ENCODE results near the gene IL12A. TPM values are rescaled to one million over a fixed set of nuclear protein-coding genes. Genes with fewer than 3 reads are reported as not detected.
A peak's percentile ranks its signal among the peaks of the same experiment; 100 is the strongest.

The IL12A gene
- total RNA-seq, 1 donor from 2014 or later, result not detected

- DNase-seq, result no peak
- Mint-ChIP-seq H3K36me3 (ENCODE audit: unreplicated experiment) (no peaks in the 10 kb centered on the region), H3K9me3 (ENCODE audit: unreplicated experiment) (peaks cover 2% of the 10 kb centered on the region), H3K4me1 (ENCODE audit: low read depth, unreplicated experiment) (peaks cover 32% of the 10 kb centered on the region), H3K27ac (ENCODE audit: unreplicated experiment) (no peak overlapping the region), H3K27me3 (ENCODE audit: unreplicated experiment) (peaks cover 2% of the 10 kb centered on the region), H3K4me3 (ENCODE audit: unreplicated experiment) (no peak overlapping the region)
- no peak for TF ChIP-seq CTCF (IDR thresholded peaks at IDR 0.05; ENCODE audit: partially characterized antibody, unreplicated experiment)
Measured at GRCh38 chr3:159947220-159947619, 41.4 kb upstream of the IL12A start.

DNA sequence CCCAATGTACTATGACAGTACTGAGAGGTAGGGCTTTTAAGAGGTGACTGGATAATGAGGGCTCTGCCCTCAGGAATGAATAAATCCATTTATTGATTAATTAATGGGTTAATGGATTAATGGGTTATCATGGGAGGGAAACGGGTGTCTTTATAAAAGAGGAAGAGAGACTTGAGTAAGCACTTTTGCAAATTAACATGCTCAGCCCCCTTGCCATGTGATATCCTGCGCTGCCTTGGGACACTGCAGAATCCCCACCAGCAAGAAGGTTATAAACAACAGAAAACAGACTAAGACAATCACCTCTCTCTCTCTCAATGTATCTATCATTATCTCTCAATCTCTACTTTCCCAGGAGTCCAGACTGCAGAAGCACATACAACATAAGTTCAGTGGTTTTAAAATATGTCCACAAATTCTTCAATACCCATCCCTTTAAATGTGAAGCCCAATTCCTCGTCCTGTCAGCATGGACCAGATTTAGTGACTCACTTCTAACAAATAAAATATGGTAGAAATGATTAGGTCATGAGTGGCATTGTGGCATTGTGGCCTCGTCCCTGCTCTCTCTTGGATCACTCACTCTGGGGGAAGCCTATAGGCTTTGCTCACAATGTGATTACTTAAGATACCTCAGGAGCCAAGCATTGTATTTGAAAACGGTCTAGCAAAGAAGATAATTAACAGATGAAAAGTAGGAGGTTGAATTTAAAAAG lies 40.0 kb upstream of the IL12A start:
- Mint-ChIP-seq H3K4me1 (ENCODE audit: low read depth, unreplicated experiment) (peaks cover 26% of the 10 kb centered on the region), H3K27ac (ENCODE audit: unreplicated experiment) (peak overlapping the region; percentile 82), H3K4me3 (ENCODE audit: unreplicated experiment) (peak overlapping the region; percentile 2), H3K9me3 (ENCODE audit: unreplicated experiment) (peaks cover 2% of the 10 kb centered on the region), H3K36me3 (ENCODE audit: unreplicated experiment) (no peaks in the 10 kb centered on the region), H3K27me3 (ENCODE audit: unreplicated experiment) (peaks cover 2% of the 10 kb centered on the region)
- no peak for DNase-seq
- no peak for TF ChIP-seq CTCF (IDR thresholded peaks at IDR 0.05; ENCODE audit: partially characterized antibody, unreplicated experiment)

- no peak for DNase-seq
- Mint-ChIP-seq H3K27me3 (ENCODE audit: unreplicated experiment) (peaks cover 3% of the 10 kb centered on the region), H3K9me3 (ENCODE audit: unreplicated experiment) (peaks cover 2% of the 10 kb centered on the region), H3K27ac (ENCODE audit: unreplicated experiment) (no peak overlapping the region), H3K4me1 (ENCODE audit: low read depth, unreplicated experiment) (peaks cover 24% of the 10 kb centered on the region), H3K4me3 (ENCODE audit: unreplicated experiment) (no peak overlapping the region), H3K36me3 (ENCODE audit: unreplicated experiment) (no peaks in the 10 kb centered on the region)
- TF ChIP-seq CTCF (IDR thresholded peaks at IDR 0.05; ENCODE audit: partially characterized antibody, unreplicated experiment), result no peak
Measured at GRCh38 chr3:159950156-159950898, 38.3 kb upstream of the IL12A start.

DNA sequence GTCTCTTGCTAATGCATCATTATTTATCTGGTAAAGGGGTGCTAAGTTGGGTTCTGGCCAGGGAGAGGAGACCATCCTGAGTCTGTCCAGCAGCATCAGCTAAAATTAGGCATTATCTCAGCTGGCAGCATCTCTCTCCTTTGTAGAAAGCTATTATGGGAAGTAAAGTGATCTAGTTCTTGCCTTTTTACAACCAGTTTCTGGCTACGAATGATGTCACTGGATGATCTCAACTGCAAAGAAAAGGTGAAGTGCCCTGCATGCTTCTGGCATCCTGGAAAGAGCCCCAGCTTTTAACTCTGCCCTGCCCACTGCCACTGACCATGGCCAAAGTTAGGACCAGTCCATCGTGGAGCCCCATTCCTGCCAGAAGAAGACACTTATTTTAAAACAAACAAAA lies 37.1 kb upstream of the IL12A start:
- peaks cover 2% of the 10 kb centered on the region for H3K9me3 Mint-ChIP-seq (ENCODE audit: unreplicated experiment)
- TF ChIP-seq CTCF (IDR thresholded peaks at IDR 0.05; ENCODE audit: partially characterized antibody, unreplicated experiment), result no peak
- H3K27ac Mint-ChIP-seq (ENCODE audit: unreplicated experiment), result no peak overlapping the region
- peaks cover 3% of the 10 kb centered on the region for H3K27me3 Mint-ChIP-seq (ENCODE audit: unreplicated experiment)
- no peaks in the 10 kb centered on the region for H3K36me3 Mint-ChIP-seq (ENCODE audit: unreplicated experiment)
- H3K4me3 Mint-ChIP-seq (ENCODE audit: unreplicated experiment), result no peak overlapping the region
- peaks cover 24% of the 10 kb centered on the region for H3K4me1 Mint-ChIP-seq (ENCODE audit: low read depth, unreplicated experiment)
- DNase-seq, result no peak
